Activated CD4-positive, alpha-beta T cell treated with anti-CD3 and anti-CD28 coated beads for 48 hours (primary cell): Measurements from ENCODE around the gene CRYZ.
"Not testable (repeated sequence)": the region's sequence is repeated elsewhere in the genome, so short reads cannot be mapped to it uniquely, and the experiment has no call there.

Source experiments
- DNase-seq: peaks from one replicate; pipeline ENCODE4 v3.0.0-alpha.2; 2020

Gene CRYZ

GRCh38 chr1:74732960-74733603 is at the start of gene CRYZ, which contains the start of gene TYW3:
CRYZ (minus strand) TSS chr1:74733050; CDS start chr1:74724821, 8,229 bp downstream.
TYW3 (plus strand) TSS chr1:74733152; CDS start chr1:74733245, 93 bp downstream.
- peak; percentile 90 for DNase-seq

- no peak for DNase-seq
Measured at GRCh38 chr1:74780594-74780993, 47.7 kb upstream of the CRYZ start.

- DNase-seq = no peak
Measured at GRCh38 chr1:74779750-74780149, 46.9 kb upstream of the CRYZ start.

- no peak for DNase-seq
Measured at GRCh38 chr1:74777525-74777924, 44.7 kb upstream of the CRYZ start.

GRCh38 chr1:74775735-74776134 is 42.9 kb upstream of the CRYZ start:
- no peak for DNase-seq

GRCh38 chr1:74773582-74773981 is 40.7 kb upstream of the CRYZ start:
- no peak for DNase-seq

GRCh38 chr1:74772945-74773344 is 40.1 kb upstream of the CRYZ start:
- no peak for DNase-seq

GRCh38 chr1:74771913-74772515 is 39.2 kb upstream of the CRYZ start:
- DNase-seq = no peak

- DNase-seq = no peak
Measured at GRCh38 chr1:74767490-74767889, 34.6 kb upstream of the CRYZ start.

GRCh38 chr1:74766579-74766978 is 33.7 kb upstream of the CRYZ start:
- DNase-seq = no peak

- DNase-seq = no peak
Measured at GRCh38 chr1:74763807-74764206, 31.0 kb upstream of the CRYZ start.

GRCh38 chr1:74756650-74757049 is 23.8 kb upstream of the CRYZ start:
- not testable (repeated sequence) for DNase-seq

- no peak for DNase-seq
Measured at GRCh38 chr1:74755475-74755874, 22.6 kb upstream of the CRYZ start.

GRCh38 chr1:74753104-74753503 is 20.3 kb upstream of the CRYZ start:
- DNase-seq = no peak

- no peak for DNase-seq
Measured at GRCh38 chr1:74748960-74749359, 16.1 kb upstream of the CRYZ start.

- not testable (repeated sequence) for DNase-seq
Measured at GRCh38 chr1:74745247-74745646, 12.4 kb upstream of the CRYZ start.

GRCh38 chr1:74740307-74740980 is 7.6 kb upstream of the CRYZ start:
- DNase-seq = not testable (repeated sequence)

GRCh38 chr1:74737333-74737732 is 4.5 kb upstream of the CRYZ start:
- DNase-seq = no peak

- peak; percentile 34 for DNase-seq
Measured at GRCh38 chr1:74733604-74734484, 994 bp upstream of the CRYZ start.

GRCh38 chr1:74732071-74732946 is 541 bp downstream of the CRYZ start:
- DNase-seq = peak; percentile 10

- no peak for DNase-seq
Measured at GRCh38 chr1:74731399-74732052, 1.3 kb downstream of the CRYZ start.
